ENCODE measurements around the gene PLA2R1.

Gene PLA2R1

GRCh38 chr2:159922563-159922962, 139.9 kb downstream of the PLA2R1 start:
- DNase-seq (ENCODE audit: low spot score) (no peak), ATAC-seq (ENCODE audit: low read depth) (no peak)
- H3K4me3 ChIP-seq (ENCODE audit: severe bottlenecking) = no peak overlapping the region
- TF ChIP-seq CTCF (IDR thresholded peaks at IDR 0.05; ENCODE audit: poor library complexity, severe bottlenecking) = no peak
- H3K36me3 ChIP-seq (ENCODE audit: low read depth) = no peaks in the 10 kb centered on the region
- H3K27ac ChIP-seq (ENCODE audit: poor library complexity, severe bottlenecking) = no peak overlapping the region
- H3K9me3 ChIP-seq (ENCODE audit: severe bottlenecking) = no peaks in the 10 kb centered on the region
- H3K27me3 ChIP-seq (ENCODE audit: insufficient read depth, poor library complexity, severe bottlenecking) = no peaks in the 10 kb centered on the region
- H3K4me1 ChIP-seq (ENCODE audit: insufficient read depth, poor library complexity, severe bottlenecking) = no peaks in the 10 kb centered on the region

- Histone ChIP-seq H3K27me3 (ENCODE audit: insufficient read depth, poor library complexity, severe bottlenecking) (no peaks in the 10 kb centered on the region), H3K27ac (ENCODE audit: poor library complexity, severe bottlenecking) (no peak overlapping the region), H3K36me3 (ENCODE audit: low read depth) (no peaks in the 10 kb centered on the region), H3K4me3 (ENCODE audit: severe bottlenecking) (no peak overlapping the region), H3K9me3 (ENCODE audit: severe bottlenecking) (no peaks in the 10 kb centered on the region), H3K4me1 (ENCODE audit: insufficient read depth, poor library complexity, severe bottlenecking) (no peaks in the 10 kb centered on the region)
- ATAC-seq (ENCODE audit: low read depth) (no peak), DNase-seq (ENCODE audit: low spot score) (no peak)
- TF ChIP-seq CTCF (IDR thresholded peaks at IDR 0.05; ENCODE audit: poor library complexity, severe bottlenecking) = peak; percentile 23
Observed at GRCh38 chr2:159921752-159922404, 140.5 kb downstream of the PLA2R1 start.

GRCh38 chr2:159916511-159916910, 145.9 kb downstream of the PLA2R1 start:
- TF ChIP-seq CTCF (IDR thresholded peaks at IDR 0.05; ENCODE audit: poor library complexity, severe bottlenecking) = no peak
- H3K9me3 ChIP-seq (ENCODE audit: severe bottlenecking) = no peaks in the 10 kb centered on the region
- DNase-seq (ENCODE audit: low spot score) (no peak), ATAC-seq (ENCODE audit: low read depth) (no peak)
- no peak overlapping the region for H3K4me3 ChIP-seq (ENCODE audit: severe bottlenecking)
- no peak overlapping the region for H3K27ac ChIP-seq (ENCODE audit: poor library complexity, severe bottlenecking)
- no peaks in the 10 kb centered on the region for H3K36me3 ChIP-seq (ENCODE audit: low read depth)
- no peaks in the 10 kb centered on the region for H3K4me1 ChIP-seq (ENCODE audit: insufficient read depth, poor library complexity, severe bottlenecking)
- H3K27me3 ChIP-seq (ENCODE audit: insufficient read depth, poor library complexity, severe bottlenecking) = no peaks in the 10 kb centered on the region

GRCh38 chr2:159913900-159914299, 148.5 kb downstream of the PLA2R1 start:
- Histone ChIP-seq H3K27me3 (ENCODE audit: insufficient read depth, poor library complexity, severe bottlenecking) (no peaks in the 10 kb centered on the region), H3K36me3 (ENCODE audit: low read depth) (no peaks in the 10 kb centered on the region), H3K4me1 (ENCODE audit: insufficient read depth, poor library complexity, severe bottlenecking) (no peaks in the 10 kb centered on the region), H3K9me3 (ENCODE audit: severe bottlenecking) (no peaks in the 10 kb centered on the region), H3K27ac (ENCODE audit: poor library complexity, severe bottlenecking) (no peak overlapping the region), H3K4me3 (ENCODE audit: severe bottlenecking) (no peak overlapping the region)
- ATAC-seq (ENCODE audit: low read depth) (no peak), DNase-seq (ENCODE audit: low spot score) (no peak)
- TF ChIP-seq CTCF (IDR thresholded peaks at IDR 0.05; ENCODE audit: poor library complexity, severe bottlenecking) = no peak

GRCh38 chr2:159912580-159912979, 149.8 kb downstream of the PLA2R1 start:
- H3K36me3 ChIP-seq (ENCODE audit: low read depth) = no peaks in the 10 kb centered on the region
- H3K9me3 ChIP-seq (ENCODE audit: severe bottlenecking) = no peaks in the 10 kb centered on the region
- no peak overlapping the region for H3K4me3 ChIP-seq (ENCODE audit: severe bottlenecking)
- H3K4me1 ChIP-seq (ENCODE audit: insufficient read depth, poor library complexity, severe bottlenecking) = no peaks in the 10 kb centered on the region
- H3K27me3 ChIP-seq (ENCODE audit: insufficient read depth, poor library complexity, severe bottlenecking) = no peaks in the 10 kb centered on the region
- H3K27ac ChIP-seq (ENCODE audit: poor library complexity, severe bottlenecking) = no peak overlapping the region
- DNase-seq (ENCODE audit: low spot score) (no peak), ATAC-seq (ENCODE audit: low read depth) (no peak)
- no peak for TF ChIP-seq CTCF (IDR thresholded peaks at IDR 0.05; ENCODE audit: poor library complexity, severe bottlenecking)
